ENCODE results near the gene ELANE.

Gene ELANE

DNA sequence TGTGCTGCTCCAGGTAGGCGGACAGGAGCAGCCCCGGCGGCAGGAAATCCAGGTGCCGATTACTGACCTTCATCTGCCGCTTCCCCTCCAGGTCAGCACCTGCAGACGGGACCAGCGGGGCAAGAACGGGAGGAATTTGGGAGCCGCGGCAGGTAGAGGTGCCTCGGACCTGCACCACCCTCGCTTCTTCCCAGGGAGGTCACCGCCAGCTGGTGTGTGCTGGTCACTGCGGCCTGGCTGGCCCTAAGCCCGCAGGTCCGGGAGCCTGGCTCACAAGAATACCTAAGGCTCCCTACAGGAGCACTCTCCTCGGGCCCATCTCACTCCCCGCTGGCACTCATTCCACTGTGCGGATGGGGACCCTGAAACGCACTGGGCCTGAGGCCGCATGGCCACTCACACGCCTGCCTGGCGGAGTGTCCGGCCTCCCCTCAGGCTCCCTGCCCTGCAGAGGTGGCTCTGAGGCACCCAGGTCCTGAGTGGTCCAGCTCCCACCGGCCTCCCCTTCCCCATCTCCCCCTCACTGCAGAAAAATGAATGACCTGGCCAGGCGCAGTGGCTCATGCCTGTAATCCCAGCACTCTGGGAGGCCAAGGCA is 45.4 kb downstream of the ELANE start:
- DNase-seq (ENCODE audit: low read depth, low spot score) = no peak

- DNase-seq (ENCODE audit: low read depth, low spot score) = no peak
Observed at GRCh38 chr19:898663-899062, 46.6 kb downstream of the ELANE start.

DNA sequence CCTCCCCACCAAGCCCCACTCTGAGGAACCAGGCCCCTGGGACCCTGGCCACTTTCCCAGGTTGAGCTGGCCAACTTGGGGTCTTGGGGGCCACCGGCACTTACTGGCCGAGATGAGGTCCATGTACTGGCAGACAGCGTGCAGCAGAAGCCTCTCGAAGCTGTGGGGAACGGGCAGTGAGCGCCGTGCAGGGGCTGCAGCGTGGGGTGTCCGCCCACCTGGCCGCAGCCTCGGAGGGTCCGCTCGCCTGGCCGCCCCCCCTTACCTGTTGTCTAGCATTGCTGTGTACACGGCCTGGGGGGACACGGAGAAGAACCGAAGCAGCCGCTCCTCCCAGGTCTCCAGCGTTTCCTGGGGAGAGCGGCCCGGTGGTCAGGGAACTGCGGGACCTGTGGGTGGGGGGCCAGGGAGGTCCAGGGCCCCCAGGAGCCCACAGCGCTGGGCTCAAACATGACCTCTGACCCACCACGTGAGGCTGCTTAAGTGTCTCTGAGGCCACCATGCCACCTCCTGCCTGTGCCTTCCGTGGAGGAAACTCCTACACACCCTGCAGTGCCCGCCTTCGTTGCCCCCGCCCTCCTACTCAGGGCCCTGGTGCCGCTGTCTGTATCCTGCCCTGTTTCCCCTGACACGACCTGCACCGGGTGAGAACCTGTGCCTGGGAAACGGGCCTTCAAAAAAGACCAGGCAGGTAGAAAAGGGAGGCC is 47.4 kb downstream of the ELANE start:
- DNase-seq (ENCODE audit: low read depth, low spot score) = no peak

DNA sequence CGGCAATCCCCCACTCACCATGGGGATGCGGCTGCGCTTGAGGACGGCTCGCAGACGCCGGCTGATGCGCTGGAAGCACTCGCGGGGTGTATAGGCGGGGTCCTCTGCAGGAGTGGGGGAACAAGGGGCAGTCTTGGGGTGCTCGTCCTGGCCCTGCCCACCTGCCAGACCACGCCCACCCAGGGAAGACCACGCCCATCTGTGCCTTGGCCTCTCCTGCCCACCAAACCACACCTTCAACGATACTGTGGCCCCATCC is 47.9 kb downstream of the ELANE start:
- DNase-seq (ENCODE audit: low read depth, low spot score) = no peak

DNA sequence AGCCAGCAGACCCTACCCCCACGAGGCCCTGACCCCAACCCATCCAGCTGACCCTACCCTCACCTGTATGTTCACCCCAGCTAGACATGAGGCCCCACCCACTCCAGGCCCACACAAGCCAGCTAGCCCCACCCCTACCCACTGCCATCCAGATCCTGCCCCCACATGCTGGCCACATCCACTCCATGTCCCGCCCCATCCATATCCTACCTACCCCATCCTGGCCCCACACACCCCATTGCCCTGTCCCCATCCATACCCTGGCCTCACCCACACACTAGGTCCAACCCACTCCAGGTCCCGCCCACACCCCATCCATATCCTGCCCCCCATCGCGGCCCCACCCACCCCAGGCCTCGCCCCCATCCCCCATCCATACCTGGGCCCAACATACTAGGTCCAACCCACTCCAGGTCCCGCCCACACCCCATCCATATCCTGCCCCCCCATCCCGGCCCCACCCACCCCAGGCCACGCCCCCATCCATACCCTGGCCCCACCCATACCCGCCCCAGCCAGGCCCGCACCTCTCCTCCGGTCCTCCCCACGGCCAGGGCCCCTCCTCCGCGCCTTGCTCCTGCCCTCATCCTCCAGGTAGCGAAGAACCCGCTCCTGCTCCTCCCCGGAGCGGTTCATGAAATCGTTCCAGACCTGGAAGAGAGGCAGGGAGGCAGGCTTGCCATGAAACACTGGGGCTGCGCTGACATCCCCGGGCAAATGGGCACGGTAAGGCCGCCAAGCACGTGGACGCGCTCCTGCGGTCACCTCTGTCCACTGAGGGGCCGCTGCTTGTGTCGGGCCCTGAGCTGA is 48.4 kb downstream of the ELANE start:
- no peak for DNase-seq (ENCODE audit: low read depth, low spot score)

DNA sequence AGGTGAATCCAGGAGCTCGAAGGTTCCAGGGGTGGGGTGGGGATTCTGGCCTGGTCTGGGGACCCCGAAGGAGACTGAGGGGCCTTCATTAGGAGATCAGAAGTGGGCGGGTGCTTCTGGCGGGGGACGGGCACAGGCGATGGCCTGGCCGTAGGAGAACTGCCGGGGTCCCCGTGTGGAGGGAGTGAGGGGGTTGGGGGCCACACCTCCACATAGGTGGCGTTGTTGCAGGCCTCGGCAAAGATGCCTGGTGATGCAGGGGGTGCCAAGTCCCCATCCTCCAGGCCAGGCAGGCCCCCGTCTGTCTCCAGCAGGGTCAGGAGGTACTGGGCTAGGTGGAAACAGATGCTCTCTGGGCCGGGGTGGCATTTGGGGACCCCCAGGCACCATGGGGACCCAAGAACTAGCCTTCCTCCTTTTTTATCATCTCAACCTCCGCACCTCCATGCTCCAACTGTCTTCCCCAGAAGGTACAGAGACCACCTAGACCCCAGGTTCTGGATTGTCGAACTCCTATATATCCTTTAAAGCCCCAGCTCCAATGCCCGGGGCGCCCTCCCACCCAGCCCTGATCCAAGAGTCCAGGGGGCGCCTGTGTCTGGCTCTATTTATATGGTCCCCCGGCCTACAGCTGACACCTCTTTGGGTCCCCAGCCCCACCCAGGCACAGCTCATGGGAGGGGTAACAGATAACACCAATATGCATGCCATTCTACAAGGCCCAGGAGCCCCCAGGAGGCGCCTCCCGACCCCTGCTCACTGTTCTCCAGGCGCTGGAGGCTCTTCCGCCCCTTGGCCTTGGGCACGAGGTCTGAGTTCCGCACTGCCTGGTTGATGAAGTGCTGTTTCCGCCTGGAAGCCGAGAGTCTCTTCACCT is 49.4 kb downstream of the ELANE start:
- no peak for DNase-seq (ENCODE audit: low read depth, low spot score)

- DNase-seq (ENCODE audit: low read depth, low spot score) = no peak
Observed at GRCh38 chr19:902093-902370, 49.9 kb downstream of the ELANE start.

GRCh38 chr19:902446-903226 is 50.5 kb downstream of the ELANE start:
- no peak for DNase-seq (ENCODE audit: low read depth, low spot score)

- no peak for DNase-seq (ENCODE audit: low read depth, low spot score)
Observed at GRCh38 chr19:903266-903797, 51.2 kb downstream of the ELANE start.

DNA sequence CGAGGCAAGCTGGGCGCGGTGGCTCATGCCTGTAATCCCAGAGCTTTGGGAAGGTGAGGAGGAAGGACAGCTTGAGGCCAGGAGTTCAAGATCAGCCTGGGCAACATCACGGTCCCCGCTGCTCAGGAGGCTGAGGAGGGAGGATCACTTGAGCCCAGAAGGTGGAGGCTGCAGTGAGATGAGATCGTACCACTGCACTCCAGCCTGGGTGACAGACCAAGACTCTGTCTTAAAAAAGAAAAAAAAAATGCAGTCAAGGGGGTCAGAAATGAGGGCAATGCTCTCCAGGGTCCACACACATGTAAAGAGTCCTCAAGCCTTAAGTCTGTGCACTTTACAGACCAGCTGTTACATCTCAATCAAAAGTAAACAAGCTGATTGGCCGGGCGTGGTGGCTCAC is 52.4 kb downstream of the ELANE start:
- no peak for DNase-seq (ENCODE audit: low read depth, low spot score)
